SK-N-MC (cell line): ENCODE results near the gene HOXA11.

Source experiments
- DNase-seq: peaks from one replicate; pipeline ENCODE4 v3.0.0-alpha.2; 2011; ENCODE audit warnings: low read depth, low spot score
- H3K27ac ChIP-seq: fragments of 200-600 bp; sonication (generic); 2 replicates; pipeline ENCODE4 v1.5.1; 2016; ENCODE audit warnings: mixed run types
- H3K36me3 ChIP-seq: fragments of 200-600 bp; sonication (generic); 2 replicates; pipeline ENCODE4 v1.6.1; 2017; ENCODE audit warnings: antibody characterized with exemption, low read length, mixed read lengths; ENCODE audit not compliant: insufficient read depth
- H3K4me3 ChIP-seq: fragments of 200-600 bp; sonication (generic); 2 replicates; pipeline ENCODE4 v1.5.1; 2016
- H3K9ac ChIP-seq: fragments of 200-600 bp; sonication (generic); 2 replicates; pipeline ENCODE4 v1.8.0; 2017; ENCODE audit warnings: mixed run types, mixed read lengths; ENCODE audit not compliant: insufficient read length
- H3K9me3 ChIP-seq: fragments of 200-600 bp; sonication (generic); 2 replicates; pipeline ENCODE4 v1.6.1; 2017; ENCODE audit warnings: low read depth, mild to moderate bottlenecking, antibody characterized with exemption, low read length, moderate library complexity, mixed read lengths
- EZH2 ChIP-seq: fragments of 200-600 bp; sonication (generic); IDR thresholded peaks from one replicate; pipeline ENCODE4 v1.6.1; 2017; ENCODE audit warnings: antibody characterized with exemption
- FOXP2 ChIP-seq: optimal IDR thresholded peaks from 2 replicates; pipeline ENCODE3; 2011; ENCODE audit warnings: mild to moderate bottlenecking, moderate library complexity; ENCODE audit not compliant: insufficient read depth; ENCODE audit errors: extremely low read length, control extremely low read depth
- POLR2AphosphoS5 ChIP-seq: IDR thresholded peaks from 2 replicates; pipeline ENCODE4 v1.6.1; 2012; ENCODE audit warnings: mild to moderate bottlenecking, low read depth, low read length, borderline replicate concordance

HOXA11 gene

GRCh38 chr7:27169658-27170425 is 15.2 kb downstream of the HOXA11 start:
- no peak overlapping the region for H3K27ac ChIP-seq
- no peak for TF ChIP-seq POLR2AphosphoS5
- TF ChIP-seq FOXP2: no peak
- no peak for TF ChIP-seq EZH2
- H3K4me3 ChIP-seq: no peak overlapping the region
- H3K9me3 ChIP-seq: no peaks in the 10 kb centered on the region
- H3K9ac ChIP-seq: no peak overlapping the region
- no peak for DNase-seq
- H3K36me3 ChIP-seq: no peaks in the 10 kb centered on the region

GRCh38 chr7:27168265-27168947 is 16.6 kb downstream of the HOXA11 start:
- no peaks in the 10 kb centered on the region for H3K36me3 ChIP-seq
- no peak for TF ChIP-seq FOXP2
- no peak for TF ChIP-seq POLR2AphosphoS5
- TF ChIP-seq EZH2: no peak
- no peak for DNase-seq
- no peak overlapping the region for H3K4me3 ChIP-seq
- no peak overlapping the region for H3K27ac ChIP-seq
- H3K9me3 ChIP-seq: no peaks in the 10 kb centered on the region
- H3K9ac ChIP-seq: no peak overlapping the region

GRCh38 chr7:27167916-27168264 is 17.1 kb downstream of the HOXA11 start:
- H3K27ac ChIP-seq: no peak overlapping the region
- TF ChIP-seq FOXP2: no peak
- TF ChIP-seq POLR2AphosphoS5: no peak
- TF ChIP-seq EZH2: no peak
- no peak overlapping the region for H3K4me3 ChIP-seq
- H3K9me3 ChIP-seq: no peaks in the 10 kb centered on the region
- no peaks in the 10 kb centered on the region for H3K36me3 ChIP-seq
- DNase-seq: no peak
- H3K9ac ChIP-seq: no peak overlapping the region

- no peak for TF ChIP-seq EZH2
- TF ChIP-seq POLR2AphosphoS5: no peak
- TF ChIP-seq FOXP2: no peak
- Histone ChIP-seq H3K27ac (no peak overlapping the region), H3K36me3 (no peaks in the 10 kb centered on the region), H3K9ac (no peak overlapping the region), H3K9me3 (no peaks in the 10 kb centered on the region), H3K4me3 (no peak overlapping the region; the same call in 1 of the 2 replicates)
- DNase-seq: no peak
Measured at GRCh38 chr7:27166531-27167505, 18.2 kb downstream of the HOXA11 start.

- no peaks in the 10 kb centered on the region for H3K9me3 ChIP-seq
- TF ChIP-seq FOXP2: no peak
- no peak overlapping the region for H3K4me3 ChIP-seq
- H3K9ac ChIP-seq: no peak overlapping the region
- no peaks in the 10 kb centered on the region for H3K36me3 ChIP-seq
- DNase-seq: no peak
- no peak overlapping the region for H3K27ac ChIP-seq
Measured at GRCh38 chr7:27165996-27166530, 19.0 kb downstream of the HOXA11 start.

GRCh38 chr7:27165089-27165995 is 19.7 kb downstream of the HOXA11 start, which contains the start of gene HOXA9:
Gene HOXA9 (minus strand): TSS chr7:27165537. CDS start chr7:27165457, 80 bp downstream.
- no peak for TF ChIP-seq EZH2
- no peak for TF ChIP-seq FOXP2
- TF ChIP-seq POLR2AphosphoS5: no peak
- no peak within 1 kb of the TSS for H3K4me3 ChIP-seq
- no peaks in the 10 kb centered on the region for H3K9me3 ChIP-seq
- no peak within 1 kb of the TSS for H3K9ac ChIP-seq
- H3K36me3 ChIP-seq: no peaks in the 10 kb centered on the region
- DNase-seq: no peak
- H3K27ac ChIP-seq: no peak within 1 kb of the TSS

GRCh38 chr7:27164367-27165088 is 20.5 kb downstream of the HOXA11 start:
- H3K9ac ChIP-seq: no peak overlapping the region
- H3K36me3 ChIP-seq: no peaks in the 10 kb centered on the region
- no peak overlapping the region for H3K4me3 ChIP-seq
- TF ChIP-seq FOXP2 (no peak), EZH2 (no peak), POLR2AphosphoS5 (no peak)
- no peaks in the 10 kb centered on the region for H3K9me3 ChIP-seq
- H3K27ac ChIP-seq: no peak overlapping the region
- no peak for DNase-seq
